Measurements from ENCODE around the gene ST3GAL2. TPM values are rescaled to one million over a fixed set of nuclear protein-coding genes. Genes with fewer than 3 reads are reported as not detected.

ST3GAL2 gene
- total and polyA plus RNA-seq, 2 of the 4 experiments (the other 2 are of a cell fraction), result 17.4 to 17.7 TPM

GRCh38 chr16:70455910-70456309, 17.0 kb upstream of the ST3GAL2 start:
- Histone ChIP-seq H3K4me2 (ENCODE audit: low read depth, low read length) (no peak overlapping the region), H3K9me1 (ENCODE audit: insufficient read depth, low read length) (no peaks in the 10 kb centered on the region), H3K27me3 (ENCODE audit: control insufficient read depth, insufficient read depth, low read length) (no peaks in the 10 kb centered on the region), H2BK5ac (ENCODE audit: low read depth, low read length, poor library complexity, severe bottlenecking) (no peak overlapping the region), H3K4me3 (ENCODE audit: insufficient read depth, low read depth, low read length) (no peak overlapping the region), H4K91ac (ENCODE audit: insufficient read depth, low read depth, low read length) (no peak overlapping the region), H3K9ac (ENCODE audit: low read depth, low read length) (no peak overlapping the region), H2AK9ac (replicated peaks; ENCODE audit: low read depth, low read length, poor library complexity) (no peak overlapping the region), H3K14ac (replicated peaks; ENCODE audit: low read depth, low read length) (no peak overlapping the region), H2BK120ac (ENCODE audit: low read depth, low read length) (no peak overlapping the region), H3K4ac (ENCODE audit: low read depth, low read length) (no peak overlapping the region), H4K5ac (ENCODE audit: low read depth, low read length) (no peak overlapping the region), H4K8ac (ENCODE audit: low read depth in 2 of 2, low read length in 2 of 2) (no peak overlapping the region), H4K20me1 (ENCODE audit: insufficient read depth, low read length) (no peaks in the 10 kb centered on the region; the same call in 1 of the 2 replicates), H2BK15ac (ENCODE audit: low read depth, low read length) (no peak overlapping the region), H3K23ac (ENCODE audit: low read depth, low read length) (no peak overlapping the region), H3K18ac (ENCODE audit: low read depth, low read length) (no peak overlapping the region), H3K36me3 (ENCODE audit: control insufficient read depth, insufficient read depth, low read length) (no peaks in the 10 kb centered on the region), H3K4me1 (ENCODE audit: control insufficient read depth, insufficient read depth, low read length) (peaks cover 9% of the 10 kb centered on the region), H2AK5ac (ENCODE audit: low read depth, low read length) (no peak overlapping the region), H2AFZ (replicated peaks; ENCODE audit: low read length, poor library complexity) (no peak overlapping the region), H3K27ac (ENCODE audit: insufficient read depth, low read length) (no peak overlapping the region), H2BK20ac (ENCODE audit: low read depth, low read length) (no peak overlapping the region), H3K79me1 (ENCODE audit: low read depth in 1 of 2, low read length in 2 of 2) (peaks cover 3 to 13% of the 10 kb centered on the region in 2 experiments; a peak in 3 of 4 replicates), H3K9me3 (ENCODE audit: control insufficient read depth, insufficient read depth, low read length) (no peaks in the 10 kb centered on the region), H3K56ac (ENCODE audit: extremely low read depth, insufficient read depth, low read length) (no peak overlapping the region)
- in situ Hi-C loops (cut with MboI; ENCODE audit: low sequenced_read_pairs), result no loop called here
- ChIA-PET CTCF (no interaction called here), POLR2A (ENCODE audit: unreplicated experiment) (no interaction called here)
- WGBS, 2 experiments (ENCODE audit: extremely low coverage in 2 of 2, insufficient read length in 1 of 2), result no CpG with 5 or more reads among the region's 7 CpGs
- intact Hi-C loops (cut with micrococcal nuclease), result no loop called here
- dilution Hi-C loops (cut with HindIII; ENCODE audit: low sequenced_read_pairs, unreplicated experiment), result no loop called here
- TF ChIP-seq CEBPB (IDR thresholded peaks at IDR 0.05; ENCODE audit: low read depth, low read length) (no peak), CHD1 (IDR thresholded peaks at IDR 0.05; ENCODE audit: low read depth, low read length) (no peak), BHLHE40 (IDR thresholded peaks at IDR 0.05; ENCODE audit: low read depth, low read length) (no peak), MAFK (IDR thresholded peaks at IDR 0.05; ENCODE audit: low read depth, low read length) (no peak), CTCF (conservative IDR thresholded peaks at IDR 0.05; ENCODE audit: low read depth, low read length) (no peak), RFX5 (IDR thresholded peaks at IDR 0.05; ENCODE audit: low read depth, low read length) (no peak), RCOR1 (IDR thresholded peaks at IDR 0.05; ENCODE audit: insufficient replicate concordance, low read length) (no peak)
- no TSS peak for BruUV-seq (replicated peaks)
- no peak for ATAC-seq (ENCODE audit: low read depth)
- no peak for DNase-seq

All from IMR-90 (cell line).